ENCODE measurements around the gene LNPEP. TPM values are rescaled to one million over a fixed set of nuclear protein-coding genes. Genes with fewer than 3 reads are reported as not detected.

Gene LNPEP
- total and polyA plus RNA-seq, 2 donors from 2014 or later = 6.5 to 74.3 TPM

- Histone ChIP-seq H3K36me3 (ENCODE audit: control insufficient read depth in 2 of 3, insufficient read depth in 3 of 3, low read length in 3 of 3) (no peaks in the 10 kb centered on the region), H3K4me1 (ENCODE audit: control insufficient read depth in 2 of 3, insufficient read depth in 2 of 3, low read depth in 1 of 3, low read length in 3 of 3) (no peaks in the 10 kb centered on the region), H3K27ac (ENCODE audit: low read depth in 2 of 2, low read length in 2 of 2) (no peak overlapping the region), H3K9me3 (ENCODE audit: control insufficient read depth in 2 of 3, insufficient read depth in 1 of 3, low read length in 3 of 3) (no peaks in the 10 kb centered on the region), H3K27me3 (ENCODE audit: control insufficient read depth, insufficient read depth, low read length) (no peaks in the 10 kb centered on the region), H3K4me3 (ENCODE audit: low read length in 3 of 3) (no peak overlapping the region), H3K9ac (ENCODE audit: low read length in 3 of 3) (no peak overlapping the region)
- no peak for DNase-seq
- no peak for FAIRE-seq
- TF ChIP-seq CTCF (IDR thresholded peaks at IDR 0.05; ENCODE audit: borderline replicate concordance, extremely low read depth, insufficient read depth) = no peak
- intact Hi-C loops (cut with DNase I) = no loop called here
These were observed 39.1 kb upstream of the LNPEP start for GRCh38 chr5:96896806-96897205.

- H3K27ac ChIP-seq (ENCODE audit: low read depth in 2 of 2, low read length in 2 of 2) = no peak overlapping the region
- intact Hi-C loops (cut with DNase I) = no loop called here
- no peak for DNase-seq
- no peaks in the 10 kb centered on the region for H3K27me3 ChIP-seq (ENCODE audit: control insufficient read depth, insufficient read depth, low read length)
- no peak for FAIRE-seq
- H3K9ac ChIP-seq (ENCODE audit: low read length in 3 of 3) = no peak overlapping the region
- TF ChIP-seq CTCF (IDR thresholded peaks at IDR 0.05; ENCODE audit: borderline replicate concordance, extremely low read depth, insufficient read depth) = no peak
- H3K4me1 ChIP-seq (ENCODE audit: control insufficient read depth in 2 of 3, insufficient read depth in 2 of 3, low read depth in 1 of 3, low read length in 3 of 3) = no peaks in the 10 kb centered on the region
- H3K4me3 ChIP-seq (ENCODE audit: low read length in 3 of 3) = no peak overlapping the region
- no peaks in the 10 kb centered on the region for H3K9me3 ChIP-seq (ENCODE audit: control insufficient read depth in 2 of 3, insufficient read depth in 1 of 3, low read length in 3 of 3)
- H3K36me3 ChIP-seq (ENCODE audit: control insufficient read depth in 2 of 3, insufficient read depth in 3 of 3, low read length in 3 of 3) = peaks cover 0 to 2% (median 2%) of the 10 kb centered on the region in 3 donors
These were observed 34.5 kb upstream of the LNPEP start for GRCh38 chr5:96901384-96901783.

GRCh38 chr5:96901841-96902240 lies 34.0 kb upstream of the LNPEP start:
- Histone ChIP-seq H3K27ac (ENCODE audit: low read depth in 2 of 2, low read length in 2 of 2) (no peak overlapping the region), H3K9ac (ENCODE audit: low read length in 3 of 3) (no peak overlapping the region), H3K36me3 (ENCODE audit: control insufficient read depth in 2 of 3, insufficient read depth in 3 of 3, low read length in 3 of 3) (peaks cover 0 to 2% (median 2%) of the 10 kb centered on the region in 3 donors), H3K9me3 (ENCODE audit: control insufficient read depth in 2 of 3, insufficient read depth in 1 of 3, low read length in 3 of 3) (no peaks in the 10 kb centered on the region), H3K4me3 (ENCODE audit: low read length in 3 of 3) (no peak overlapping the region), H3K27me3 (ENCODE audit: control insufficient read depth, insufficient read depth, low read length) (no peaks in the 10 kb centered on the region), H3K4me1 (ENCODE audit: control insufficient read depth in 2 of 3, insufficient read depth in 2 of 3, low read depth in 1 of 3, low read length in 3 of 3) (no peaks in the 10 kb centered on the region)
- FAIRE-seq (no peak), DNase-seq (no peak)
- no peak for TF ChIP-seq CTCF (IDR thresholded peaks at IDR 0.05; ENCODE audit: borderline replicate concordance, extremely low read depth, insufficient read depth)
- intact Hi-C loops (cut with DNase I) = no loop called here

GRCh38 chr5:96902876-96903275 lies 33.0 kb upstream of the LNPEP start:
- FAIRE-seq (no peak), DNase-seq (no peak)
- no peak for TF ChIP-seq CTCF (IDR thresholded peaks at IDR 0.05; ENCODE audit: borderline replicate concordance, extremely low read depth, insufficient read depth)
- Histone ChIP-seq H3K36me3 (ENCODE audit: control insufficient read depth in 2 of 3, insufficient read depth in 3 of 3, low read length in 3 of 3) (peaks cover 0 to 2% (median 2%) of the 10 kb centered on the region in 3 donors), H3K4me1 (ENCODE audit: control insufficient read depth in 2 of 3, insufficient read depth in 2 of 3, low read depth in 1 of 3, low read length in 3 of 3) (no peaks in the 10 kb centered on the region), H3K27me3 (ENCODE audit: control insufficient read depth, insufficient read depth, low read length) (no peaks in the 10 kb centered on the region), H3K4me3 (ENCODE audit: low read length in 3 of 3) (no peak overlapping the region), H3K9ac (ENCODE audit: low read length in 3 of 3) (no peak overlapping the region), H3K9me3 (ENCODE audit: control insufficient read depth in 2 of 3, insufficient read depth in 1 of 3, low read length in 3 of 3) (no peaks in the 10 kb centered on the region), H3K27ac (ENCODE audit: low read depth in 2 of 2, low read length in 2 of 2) (no peak overlapping the region)
- intact Hi-C loops (cut with DNase I) = no loop called here
